ENCODE data around the gene SGMS2. TPM values are rescaled to one million over a fixed set of nuclear protein-coding genes. Genes with fewer than 3 reads are reported as not detected.

The SGMS2 gene
- total RNA-seq, 2 donors from 2014 or later, result 34.9 to 49.1 TPM

- Histone ChIP-seq H3K27me3 (no peaks in the 10 kb centered on the region), H3K9me3 (no peaks in the 10 kb centered on the region), H3K4me3 (no peak overlapping the region), H3K9ac (ENCODE audit: low read depth in 2 of 2, low read length in 2 of 2) (no peak overlapping the region), H3K4me1 (peaks cover 3% of the 10 kb centered on the region), H3K36me3 (no peaks in the 10 kb centered on the region), H3K27ac (no peak overlapping the region)
- intact Hi-C loops (cut with DNase I), result no loop called here
- no peak for DNase-seq
- no peak for TF ChIP-seq CTCF (IDR thresholded peaks at IDR 0.05)
Measured at GRCh38 chr4:107804956-107805355, 19.8 kb upstream of the SGMS2 start.

- no peak overlapping the region for H3K9ac ChIP-seq (ENCODE audit: low read depth in 2 of 2, low read length in 2 of 2)
- H3K4me1 ChIP-seq, result peaks cover 3% of the 10 kb centered on the region
- no peak overlapping the region for H3K4me3 ChIP-seq
- H3K27me3 ChIP-seq, result no peaks in the 10 kb centered on the region
- no peak for TF ChIP-seq CTCF (IDR thresholded peaks at IDR 0.05)
- H3K36me3 ChIP-seq, result no peaks in the 10 kb centered on the region
- intact Hi-C loops (cut with DNase I), result no loop called here
- no peak for DNase-seq
- no peaks in the 10 kb centered on the region for H3K9me3 ChIP-seq
- no peak overlapping the region for H3K27ac ChIP-seq
Measured at GRCh38 chr4:107806196-107806595, 18.5 kb upstream of the SGMS2 start.

GRCh38 chr4:107808572-107808971 is 16.2 kb upstream of the SGMS2 start:
- TF ChIP-seq CTCF (IDR thresholded peaks at IDR 0.05), result no peak
- H3K9me3 ChIP-seq, result no peaks in the 10 kb centered on the region
- no peak overlapping the region for H3K9ac ChIP-seq (ENCODE audit: low read depth in 2 of 2, low read length in 2 of 2)
- intact Hi-C loops (cut with DNase I), result no loop called here
- H3K4me3 ChIP-seq, result no peak overlapping the region
- DNase-seq, result no peak
- H3K27ac ChIP-seq, result peak overlapping the region; percentile 54
- peaks cover 3% of the 10 kb centered on the region for H3K4me1 ChIP-seq
- H3K27me3 ChIP-seq, result no peaks in the 10 kb centered on the region
- no peaks in the 10 kb centered on the region for H3K36me3 ChIP-seq

- H3K27ac ChIP-seq, result peak overlapping the region; percentile 54
- intact Hi-C loops (cut with DNase I), result no loop called here
- peaks cover 3% of the 10 kb centered on the region for H3K4me1 ChIP-seq
- TF ChIP-seq CTCF (IDR thresholded peaks at IDR 0.05), result no peak
- no peak overlapping the region for H3K4me3 ChIP-seq
- H3K9me3 ChIP-seq, result no peaks in the 10 kb centered on the region
- H3K36me3 ChIP-seq, result no peaks in the 10 kb centered on the region
- no peak overlapping the region for H3K9ac ChIP-seq (ENCODE audit: low read depth in 2 of 2, low read length in 2 of 2)
- H3K27me3 ChIP-seq, result no peaks in the 10 kb centered on the region
- DNase-seq, result no peak
Measured at GRCh38 chr4:107809210-107809609, 15.5 kb upstream of the SGMS2 start.

GRCh38 chr4:107814758-107815157 is 10.0 kb upstream of the SGMS2 start:
- Histone ChIP-seq H3K27ac (peak overlapping the region; percentile 42), H3K9me3 (no peaks in the 10 kb centered on the region), H3K9ac (ENCODE audit: low read depth in 2 of 2, low read length in 2 of 2) (peak overlapping the region in 1 of 2 donors; percentile 23), H3K36me3 (no peaks in the 10 kb centered on the region), H3K4me3 (no peak overlapping the region), H3K4me1 (peaks cover 4% of the 10 kb centered on the region), H3K27me3 (no peaks in the 10 kb centered on the region)
- DNase-seq, result no peak
- no peak for TF ChIP-seq CTCF (IDR thresholded peaks at IDR 0.05)
- intact Hi-C loops (cut with DNase I), result no loop called here

GRCh38 chr4:107815158-107815557 is 9.6 kb upstream of the SGMS2 start:
- Histone ChIP-seq H3K9ac (ENCODE audit: low read depth in 2 of 2, low read length in 2 of 2) (peak overlapping the region in 1 of 2 donors; percentile 23), H3K27ac (peak overlapping the region; percentile 42), H3K9me3 (no peaks in the 10 kb centered on the region), H3K4me3 (no peak overlapping the region), H3K36me3 (no peaks in the 10 kb centered on the region), H3K27me3 (no peaks in the 10 kb centered on the region), H3K4me1 (peaks cover 4% of the 10 kb centered on the region)
- no peak for DNase-seq
- intact Hi-C loops (cut with DNase I), result no loop called here
- TF ChIP-seq CTCF (IDR thresholded peaks at IDR 0.05), result no peak

All from colonic mucosa (tissue), 4 donors.